Activated CD4-positive, alpha-beta T cell treated with anti-CD3 and anti-CD28 coated beads, Interleukin-2, amount 50 U/mL, for 16 hours (primary cell): ENCODE data around the gene SLC26A3.
A peak's percentile ranks its signal among the peaks of the same experiment; 100 is the strongest.

Experiments
- DNase-seq: peaks from one replicate; pipeline ENCODE4 v3.0.0-alpha.2; 2020

SLC26A3 gene

GRCh38 chr7:107743567-107744344, 59.3 kb downstream of the SLC26A3 start, which contains the start of gene CBLL1:
TSS of gene CBLL1 (plus strand) at chr7:107744142. CDS start at chr7:107744164, 22 bp downstream.
- DNase-seq = peak; percentile 96

- DNase-seq = no peak
These were observed 60.1 kb downstream of the SLC26A3 start for GRCh38 chr7:107742678-107743566.

- no peak for DNase-seq
These were observed 74.7 kb downstream of the SLC26A3 start for GRCh38 chr7:107728276-107728675.

GRCh38 chr7:107726356-107727130, 76.5 kb downstream of the SLC26A3 start:
- DNase-seq = no peak

- DNase-seq = peak; percentile 65
These were observed 77.8 kb downstream of the SLC26A3 start for GRCh38 chr7:107725138-107725740.

- no peak for DNase-seq
These were observed 79.8 kb downstream of the SLC26A3 start for GRCh38 chr7:107723255-107723654.

GRCh38 chr7:107721286-107721685, 81.7 kb downstream of the SLC26A3 start:
- DNase-seq = no peak

GRCh38 chr7:107718456-107719193, 84.4 kb downstream of the SLC26A3 start:
- DNase-seq = no peak

- DNase-seq = no peak
These were observed 87.5 kb downstream of the SLC26A3 start for GRCh38 chr7:107715531-107715930.
